Subcutaneous adipose tissue (tissue), 4 donors: Measurements from ENCODE around the gene LHX3. TPM values are rescaled to one million over a fixed set of nuclear protein-coding genes. Genes with fewer than 3 reads are reported as not detected.

Experiments
- CTCF ChIP-seq: fragments of 450-650 bp; IDR thresholded peaks from one replicate; pipeline ENCODE4 v1.5.1; 2016; ENCODE audit warnings: low read depth, mild to moderate bottlenecking, control low read depth, antibody characterized with exemption, moderate library complexity
- total RNA-seq, 4 donors: library from RNA; depleted of rRNA; stranded (reverse); fragments of >200 nt; gene quantifications; one replicate each; pipeline ENCODE4 v1.1.0, GENCODE V29; 2016

Gene LHX3
- total RNA-seq, 4 donors from 2014 or later: not detected

GRCh38 chr9:136234597-136234996 lies 29.7 kb upstream of the LHX3 start:
- no peak for TF ChIP-seq CTCF

GRCh38 chr9:136233868-136234267 lies 28.9 kb upstream of the LHX3 start:
- TF ChIP-seq CTCF: no peak

DNA sequence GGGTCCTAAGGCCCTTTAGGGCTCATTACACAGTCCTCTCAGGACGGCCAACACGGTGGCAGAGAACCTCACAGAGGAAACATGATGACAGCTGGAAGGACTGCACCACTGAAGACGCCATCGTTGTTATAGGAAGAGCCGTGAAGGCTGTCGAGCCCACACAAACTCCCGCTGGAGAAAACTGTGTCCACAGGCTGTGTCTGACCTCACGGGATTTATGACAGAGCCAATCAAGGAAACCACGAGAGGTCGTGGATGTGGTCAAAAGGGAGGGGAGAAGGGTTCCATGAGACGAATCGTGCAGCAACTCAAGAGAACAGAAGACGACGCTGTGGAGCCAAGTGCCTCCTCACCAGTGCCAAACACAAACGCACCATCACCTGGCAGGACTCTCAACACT lies 28.5 kb upstream of the LHX3 start:
- TF ChIP-seq CTCF: no peak

GRCh38 chr9:136232969-136233368 lies 28.0 kb upstream of the LHX3 start:
- TF ChIP-seq CTCF: no peak

GRCh38 chr9:136231478-136232297 lies 26.8 kb upstream of the LHX3 start:
- TF ChIP-seq CTCF: no peak

- no peak for TF ChIP-seq CTCF
These were observed 25.8 kb upstream of the LHX3 start for GRCh38 chr9:136230773-136231172.

- TF ChIP-seq CTCF: no peak
These were observed 25.4 kb upstream of the LHX3 start for GRCh38 chr9:136230365-136230764.
